Activated B cell treated with CpG ODN at 0.5 μM for 24 hours (primary cell): ENCODE data around the gene ADSS1. TPM values are rescaled to one million over a fixed set of nuclear protein-coding genes. Genes with fewer than 3 reads are reported as not detected.

Experiments
- ATAC-seq: fragments of 200-7000 bp; cut with Tn5 transposase; one replicate; pipeline ENCODE4 v1.10.0; 2021; ENCODE audit warnings: low read depth, mild to moderate bottlenecking, moderate library complexity
- CTCF ChIA-PET: fragments of 350-600 bp; sonication (Branson Sonifier 250); formaldehyde crosslinking; loops from one replicate; lab custom pipeline; 2021; ENCODE audit warnings: antibody characterized with exemption; lab: Charles Lee
- POLR2A ChIA-PET: fragments of 350-600 bp; sonication (Branson Sonifier 250); formaldehyde crosslinking; loops from one replicate; lab custom pipeline; 2021; ENCODE audit warnings: antibody characterized with exemption; lab: Charles Lee
- DNase-seq: peaks from one replicate; pipeline ENCODE4 v3.0.0; 2022
- H3K27ac Mint-ChIP-seq: one replicate; pipeline ENCODE4 v1.8.0; 2020; ENCODE audit warnings: mixed read lengths
- H3K27me3 Mint-ChIP-seq: one replicate; pipeline ENCODE4 v1.8.0; 2021; ENCODE audit warnings: mixed read lengths
- H3K36me3 Mint-ChIP-seq: one replicate; pipeline ENCODE4 v1.8.0; 2021; ENCODE audit warnings: low read depth, mixed read lengths
- H3K4me1 Mint-ChIP-seq: one replicate; pipeline ENCODE4 v1.8.0; 2021; ENCODE audit warnings: mixed read lengths
- H3K4me3 Mint-ChIP-seq: one replicate; pipeline ENCODE4 v1.8.0; 2020; ENCODE audit warnings: mild to moderate bottlenecking, mixed read lengths
- H3K9me3 Mint-ChIP-seq: one replicate; pipeline ENCODE4 v1.8.0; 2020; ENCODE audit warnings: mixed read lengths
- CTCF ChIP-seq: fragments of 200-600 bp; IDR thresholded peaks from one replicate; pipeline ENCODE4 v1.8.0; 2022; ENCODE audit warnings: antibody characterized with exemption, mild to moderate bottlenecking
- intact Hi-C: fragments of 100-400 bp; cut with micrococcal nuclease; formaldehyde crosslinking; loops from one replicate; pipeline ENCODE4 v1.15.1; 2024
- total RNA-seq: library from RNA; stranded (reverse); gene quantifications from 2 replicates; pipeline ENCODE4 v1.2.3, GENCODE V29; 2022

The ADSS1 gene
- total RNA-seq, 1 donor from 2014 or later: 0.18 TPM

DNA sequence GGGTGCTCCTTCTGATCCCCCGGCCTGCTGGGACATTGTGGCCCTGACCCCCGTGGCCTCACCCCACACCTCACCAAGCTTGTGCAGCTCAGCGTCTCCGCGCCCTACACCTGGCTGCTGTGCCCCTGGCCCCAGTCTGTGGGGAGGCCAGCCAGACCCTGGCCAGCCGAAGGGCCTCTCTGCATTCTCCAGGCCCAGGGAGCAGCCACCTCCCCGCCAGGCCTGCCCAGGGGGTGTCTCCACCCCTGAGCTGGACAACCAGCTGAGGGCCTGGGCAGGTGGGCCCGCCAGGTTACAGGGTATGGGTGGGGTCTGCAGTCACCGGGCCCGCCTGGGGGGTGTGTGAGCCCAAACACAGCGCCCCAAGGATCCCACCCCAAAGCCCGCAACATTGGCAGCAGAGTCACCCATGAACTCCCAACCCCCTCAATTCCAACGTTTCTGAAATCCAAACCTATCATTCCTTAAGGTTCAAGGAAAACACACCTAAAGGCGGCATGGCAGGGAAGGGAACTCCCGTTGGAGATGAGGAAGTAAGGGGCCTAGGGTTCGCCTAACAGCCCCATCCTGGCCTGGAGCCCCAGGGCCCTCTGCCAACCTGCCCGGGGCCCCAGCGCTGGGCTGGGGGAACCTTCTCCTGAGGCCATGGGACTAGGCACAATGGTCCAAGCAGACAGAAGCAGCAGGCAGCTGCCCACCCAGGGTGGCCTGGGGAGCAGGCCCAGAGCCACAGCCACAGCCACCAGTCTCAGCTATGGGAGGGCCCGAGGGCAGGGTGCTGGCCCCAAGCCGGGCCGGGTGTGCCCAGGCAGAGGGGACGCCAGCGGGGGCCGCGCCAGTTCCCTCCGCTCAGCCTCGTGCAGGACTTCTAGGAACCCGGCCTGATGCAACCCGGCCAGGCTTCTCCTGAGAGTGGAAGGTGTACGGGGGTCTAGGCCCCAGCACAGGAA lies 63.0 kb downstream of the ADSS1 start:
- Mint-ChIP-seq H3K4me1 (peaks cover 4% of the 10 kb centered on the region), H3K27me3 (no peaks in the 10 kb centered on the region), H3K36me3 (peaks cover 13% of the 10 kb centered on the region), H3K4me3 (no peak overlapping the region), H3K9me3 (no peaks in the 10 kb centered on the region), H3K27ac (no peak overlapping the region)
- no peak for TF ChIP-seq CTCF
- no peak for DNase-seq
- ChIA-PET CTCF (no interaction called here), POLR2A (no interaction called here)
- ATAC-seq: no peak
- intact Hi-C loops: no loop called here

DNA sequence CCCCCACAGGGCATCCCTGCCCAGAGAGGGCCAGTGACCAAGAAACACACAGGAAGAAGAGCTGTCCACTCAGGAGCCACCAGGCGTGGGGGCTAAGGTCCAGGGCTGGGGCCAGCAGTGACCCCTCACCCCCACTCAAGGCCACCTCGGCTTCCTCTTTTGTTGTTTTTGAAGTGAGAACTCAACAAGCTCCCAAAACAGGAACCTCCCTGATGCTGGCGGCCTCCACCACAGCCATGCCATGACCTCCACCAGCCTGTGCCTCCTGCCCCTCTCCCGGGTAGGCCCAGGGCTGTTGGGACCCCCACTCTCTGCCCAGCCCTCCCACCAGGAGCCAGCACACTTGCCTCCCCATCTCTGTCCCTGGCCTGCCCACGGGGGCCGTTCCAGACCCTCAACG lies 63.7 kb downstream of the ADSS1 start:
- no peak overlapping the region for H3K27ac Mint-ChIP-seq
- H3K4me3 Mint-ChIP-seq: no peak overlapping the region
- ChIA-PET CTCF (no interaction called here), POLR2A (interaction anchor here (1.1 kb wide), 1 partner anchor 19 kb away, joined by 3 read pairs; no protein-coding TSS in a partner anchor)
- DNase-seq (no peak), ATAC-seq (no peak)
- no peaks in the 10 kb centered on the region for H3K27me3 Mint-ChIP-seq
- TF ChIP-seq CTCF: no peak
- no peaks in the 10 kb centered on the region for H3K9me3 Mint-ChIP-seq
- peaks cover 5% of the 10 kb centered on the region for H3K4me1 Mint-ChIP-seq
- intact Hi-C loops: no loop called here
- peaks cover 13% of the 10 kb centered on the region for H3K36me3 Mint-ChIP-seq

- TF ChIP-seq CTCF: no peak
- Mint-ChIP-seq H3K27ac (no peak overlapping the region), H3K36me3 (peaks cover 13% of the 10 kb centered on the region), H3K27me3 (no peaks in the 10 kb centered on the region), H3K4me1 (peaks cover 10% of the 10 kb centered on the region), H3K4me3 (no peak overlapping the region), H3K9me3 (no peaks in the 10 kb centered on the region)
- intact Hi-C loops: no loop called here
- ATAC-seq: no peak
- ChIA-PET CTCF (no interaction called here), POLR2A (interaction anchor here (0.6 to 1.1 kb wide), 2 partner anchors 20 to 690 kb away, joined by 3 to 4 read pairs; no protein-coding TSS in a partner anchor)
- no peak for DNase-seq
Measured at GRCh38 chr14:104788161-104788818, 64.3 kb downstream of the ADSS1 start.

DNA sequence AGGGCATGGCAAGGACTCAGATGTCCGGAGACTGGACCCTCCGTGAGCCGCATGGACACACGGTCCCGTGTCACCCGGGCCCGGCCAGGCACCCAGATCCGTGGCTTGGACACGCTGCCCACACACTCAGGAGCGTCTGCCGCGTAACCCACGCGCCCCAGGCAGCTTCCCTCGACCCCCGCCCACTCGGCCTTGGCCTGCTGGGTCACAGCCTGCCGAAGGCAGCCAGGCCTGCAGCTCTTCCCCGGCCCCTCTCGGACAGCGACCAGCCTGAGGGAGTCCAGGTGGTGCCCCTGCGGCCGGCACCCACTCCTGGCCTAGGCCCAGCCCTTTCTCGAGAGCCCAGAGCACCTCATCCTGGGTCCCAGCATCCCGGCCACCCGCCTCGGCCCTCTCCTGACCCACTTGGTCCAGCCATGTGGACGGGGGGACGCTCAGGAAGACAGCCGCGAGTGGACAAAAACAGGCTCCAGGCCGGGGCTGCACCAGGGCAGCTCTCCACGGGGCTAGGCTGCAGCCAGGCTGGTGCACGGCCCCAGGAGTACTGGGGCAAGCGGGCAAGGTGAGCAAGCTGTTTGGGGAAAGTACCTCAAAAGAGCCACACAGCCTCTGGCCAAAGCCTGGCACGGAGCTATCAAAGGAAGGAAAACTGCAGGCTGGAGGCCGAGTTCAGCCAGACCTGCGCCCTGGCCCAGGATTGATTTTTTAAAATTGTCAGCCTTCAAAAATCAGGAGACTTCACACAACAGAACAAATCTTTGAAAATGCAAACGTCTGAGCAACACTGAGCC lies 65.0 kb downstream of the ADSS1 start:
- Mint-ChIP-seq H3K4me3 (no peak overlapping the region), H3K27me3 (no peaks in the 10 kb centered on the region), H3K9me3 (no peaks in the 10 kb centered on the region), H3K27ac (no peak overlapping the region), H3K36me3 (peaks cover 13% of the 10 kb centered on the region), H3K4me1 (peaks cover 18% of the 10 kb centered on the region)
- DNase-seq (no peak), ATAC-seq (no peak)
- POLR2A ChIA-PET: interaction anchor here (0.6 to 1.1 kb wide), 2 partner anchors 20 to 689 kb away, joined by 3 to 4 read pairs; no protein-coding TSS in a partner anchor
- intact Hi-C loops: no loop called here
- TF ChIP-seq CTCF: no peak
- CTCF ChIA-PET: no interaction called here
